ENCODE data around the gene SPAG8.

SPAG8 gene

DNA sequence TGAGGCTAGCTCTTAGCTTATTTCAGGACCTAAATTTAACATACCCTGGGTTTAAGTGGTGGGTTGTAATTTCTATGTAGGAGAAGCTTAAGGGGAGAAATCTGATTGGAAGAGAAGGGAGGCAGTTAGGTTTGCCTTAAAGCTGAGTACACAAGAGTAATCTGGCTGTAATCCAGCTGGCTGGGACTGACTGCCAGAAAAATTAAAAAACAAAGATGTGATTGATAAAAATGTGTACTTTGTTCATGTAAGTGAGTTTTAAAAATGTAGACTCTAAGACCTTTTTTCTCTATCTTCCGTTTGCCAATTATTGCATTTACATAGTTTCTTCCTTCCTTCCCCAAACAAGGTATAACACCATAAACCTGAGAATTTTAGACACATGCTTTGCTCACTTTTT, 40.5 kb downstream of the SPAG8 start:
- DNase-seq (ENCODE audit: low spot score), result no peak

DNA sequence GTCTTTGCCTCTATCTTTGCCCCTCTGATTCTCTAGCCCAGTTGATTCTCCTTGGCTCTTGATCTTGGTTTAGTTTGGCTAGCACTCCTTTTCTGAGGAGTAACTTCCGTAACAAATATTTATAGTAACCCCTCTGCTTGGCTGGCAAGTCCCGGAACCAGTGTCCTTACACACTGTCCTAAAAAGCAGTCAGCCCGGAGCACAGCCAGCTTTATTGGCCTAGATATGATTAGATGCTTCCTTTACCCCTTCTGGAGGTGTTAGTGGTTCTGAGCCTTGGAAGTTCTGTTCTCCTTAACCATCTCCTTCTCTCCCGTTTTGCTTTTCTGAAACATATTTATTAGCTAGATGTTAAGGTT, 41.0 kb downstream of the SPAG8 start:
- no peak for DNase-seq (ENCODE audit: low spot score)

DNA sequence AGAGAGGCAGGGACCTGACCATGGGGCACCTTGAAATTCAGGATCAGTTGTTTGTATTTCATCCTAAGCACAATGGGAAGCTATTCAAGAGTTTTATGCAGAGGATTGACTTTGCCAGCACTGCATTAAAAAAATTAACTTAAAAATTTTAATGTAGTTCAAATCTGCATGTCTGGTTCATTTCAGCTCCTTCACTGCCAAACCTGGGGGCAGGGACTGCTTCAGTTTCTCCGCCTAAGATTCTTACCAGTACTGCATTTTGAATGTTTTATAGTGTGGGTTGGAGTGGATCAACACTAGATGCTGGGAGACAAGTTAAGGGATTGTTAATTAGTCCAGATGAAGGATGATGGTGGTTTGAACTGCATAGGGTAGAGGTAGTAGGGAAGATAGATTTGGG, 42.3 kb downstream of the SPAG8 start:
- DNase-seq (ENCODE audit: low spot score), result no peak

GRCh38 chr9:35767458-35767857, 44.6 kb downstream of the SPAG8 start:
- DNase-seq (ENCODE audit: low spot score), result no peak

DNA sequence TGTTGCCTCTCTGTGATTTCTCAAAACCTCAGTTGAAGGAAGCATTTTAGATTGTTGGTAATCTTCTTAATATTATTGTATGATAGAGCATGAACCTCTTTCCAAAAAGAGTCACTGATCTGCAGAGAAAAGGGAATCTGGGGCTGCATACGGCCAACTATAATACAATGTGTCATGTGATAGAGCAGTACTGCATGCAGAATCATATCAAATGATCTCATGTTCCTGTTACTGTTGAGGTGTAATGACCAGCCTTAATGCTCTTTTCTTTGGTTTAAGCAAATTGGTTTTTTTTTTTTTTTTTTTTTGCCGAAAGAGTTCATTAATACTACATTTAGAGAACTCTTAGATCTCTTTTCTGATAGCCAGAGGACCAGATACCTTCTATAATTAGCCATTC, 45.1 kb downstream of the SPAG8 start:
- no peak for DNase-seq (ENCODE audit: low spot score)

GRCh38 chr9:35763803-35764202, 48.3 kb downstream of the SPAG8 start:
- DNase-seq (ENCODE audit: low spot score), result no peak

GRCh38 chr9:35763181-35763580, 48.9 kb downstream of the SPAG8 start:
- no peak for DNase-seq (ENCODE audit: low spot score)

DNA sequence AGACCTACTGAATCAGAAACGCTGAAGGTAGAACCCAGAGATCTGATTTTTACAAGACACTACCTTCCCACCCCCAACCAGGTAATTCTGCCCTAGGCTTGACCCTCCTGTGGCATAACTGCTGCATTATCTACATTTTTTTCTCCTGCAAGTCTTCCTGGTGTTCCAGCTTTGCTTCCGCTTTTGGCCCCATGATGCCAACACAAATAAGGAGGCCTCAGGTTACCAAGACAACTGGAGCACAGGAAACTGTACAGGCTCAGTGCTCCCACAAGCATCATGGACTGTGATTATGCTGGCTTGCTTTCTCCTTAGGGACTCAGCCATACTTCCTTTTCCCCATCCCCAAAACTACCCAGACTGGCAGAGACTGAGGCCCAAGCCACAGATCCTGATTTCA, 51.4 kb downstream of the SPAG8 start:
- DNase-seq (ENCODE audit: low spot score), result no peak

- DNase-seq (ENCODE audit: low spot score), result no peak
Observed at GRCh38 chr9:35759795-35760194, 52.3 kb downstream of the SPAG8 start.
